Trophoblast cell (in vitro differentiated cells and primary cell): ENCODE measurements around the gene ULK3.

ENCODE experiments used
- DNase-seq, 2 donors: peaks; one replicate each; pipeline ENCODE4 v3.0.0-alpha.2; 2016
- H2AFZ ChIP-seq: 2 replicates; pipeline ENCODE4 v1.6.1; 2013; ENCODE audit warnings: low read length, moderate library complexity, mild to moderate bottlenecking; ENCODE audit not compliant: insufficient read depth, poor library complexity
- H2AK5ac ChIP-seq: 2 replicates; pipeline ENCODE4 v1.6.1; 2013; ENCODE audit warnings: mild to moderate bottlenecking, low read length
- H2BK120ac ChIP-seq: 2 replicates; pipeline ENCODE4 v1.6.1; 2013; ENCODE audit warnings: low read length, mild to moderate bottlenecking, moderate library complexity; ENCODE audit not compliant: insufficient read depth, poor library complexity
- H2BK12ac ChIP-seq: 2 replicates; pipeline ENCODE4 v1.6.1; 2013; ENCODE audit warnings: mild to moderate bottlenecking, low read length, moderate library complexity
- H2BK5ac ChIP-seq: 2 replicates; pipeline ENCODE4 v1.6.1; 2013; ENCODE audit warnings: low read length, low read depth, moderate library complexity, mild to moderate bottlenecking; ENCODE audit not compliant: poor library complexity
- H3K14ac ChIP-seq: 2 replicates; pipeline ENCODE4 v1.6.1; 2013; ENCODE audit warnings: mild to moderate bottlenecking, low read length
- H3K18ac ChIP-seq: 2 replicates; pipeline ENCODE4 v1.6.1; 2013; ENCODE audit warnings: mild to moderate bottlenecking, low read length
- H3K23ac ChIP-seq: 2 replicates; pipeline ENCODE4 v1.6.1; 2013; ENCODE audit warnings: low read length
- H3K27ac ChIP-seq: 2 replicates; pipeline ENCODE4 v1.5.1; 2013; ENCODE audit warnings: low read depth, mild to moderate bottlenecking, inconsistent platforms, low read length, moderate library complexity
- H3K27me3 ChIP-seq: 2 replicates; pipeline ENCODE4 v1.6.1; 2013; ENCODE audit warnings: inconsistent platforms, mild to moderate bottlenecking, low read length, moderate library complexity; ENCODE audit not compliant: insufficient read depth
- H3K36me3 ChIP-seq, 2 experiments: 1 replicate in 1 of 2; 2 replicates in 1 of 2; pipeline ENCODE4 v1.6.1; 2013; ENCODE audit warnings: low read length in 2 of 2, mild to moderate bottlenecking in 2 of 2, moderate library complexity in 1 of 2; ENCODE audit not compliant: insufficient read depth in 2 of 2, control insufficient read depth in 1 of 2
- H3K4ac ChIP-seq: 2 replicates; pipeline ENCODE4 v1.6.1; 2013; ENCODE audit warnings: low read depth, mild to moderate bottlenecking, low read length, moderate library complexity
- H3K4me1 ChIP-seq, 2 experiments: 1 replicate in 1 of 2; 2 replicates in 1 of 2; pipeline ENCODE4 v1.6.1; 2013; ENCODE audit warnings: low read length in 2 of 2, mild to moderate bottlenecking in 2 of 2, moderate library complexity in 1 of 2; ENCODE audit not compliant: insufficient read depth in 2 of 2, control insufficient read depth in 1 of 2
- H3K4me2 ChIP-seq: 2 replicates; pipeline ENCODE4 v1.6.1; 2013; ENCODE audit warnings: inconsistent platforms, mild to moderate bottlenecking, low read length, moderate library complexity
- H3K4me3 ChIP-seq: 2 replicates; pipeline ENCODE4 v1.5.1; 2013; ENCODE audit warnings: mild to moderate bottlenecking, low read depth, low read length, inconsistent platforms
- H3K79me1 ChIP-seq: one replicate; pipeline ENCODE4 v1.6.1; 2013; ENCODE audit warnings: low read length
- H3K79me2 ChIP-seq: 2 replicates; pipeline ENCODE4 v1.6.1; 2013; ENCODE audit warnings: low read length, mild to moderate bottlenecking; ENCODE audit not compliant: control insufficient read depth, insufficient read depth, poor library complexity
- H3K9ac ChIP-seq: 2 replicates; pipeline ENCODE4 v1.6.1; 2013; ENCODE audit warnings: mild to moderate bottlenecking, low read length
- H3K9me3 ChIP-seq: 2 replicates; pipeline ENCODE4 v1.6.1; 2013; ENCODE audit warnings: low read depth, mild to moderate bottlenecking, control low read depth, inconsistent platforms, low read length; ENCODE audit not compliant: insufficient read depth
- H4K12ac ChIP-seq: 2 replicates; pipeline ENCODE4 v1.6.1; 2013; ENCODE audit warnings: low read depth, mild to moderate bottlenecking, low read length, moderate library complexity
- H4K8ac ChIP-seq: 2 replicates; pipeline ENCODE4 v1.6.1; 2013; ENCODE audit warnings: low read depth, mild to moderate bottlenecking, low read length, moderate library complexity
- H4K91ac ChIP-seq: one replicate; pipeline ENCODE4 v1.6.1; 2013; ENCODE audit warnings: low read depth, mild to moderate bottlenecking, low read length, moderate library complexity
- WGBS: extraction: QIAGEN DNeasy Blood & Tissue Kit; methylation state at CpG from one replicate; pipeline ENCODE4 v1.1.7; 2013; ENCODE audit warnings: missing lambda C conversion rate; ENCODE audit not compliant: insufficient read length, insufficient coverage; ENCODE audit errors: extremely low coverage; 5-methylcytosine and 5-hydroxymethylcytosine counted together

The ULK3 gene

DNA sequence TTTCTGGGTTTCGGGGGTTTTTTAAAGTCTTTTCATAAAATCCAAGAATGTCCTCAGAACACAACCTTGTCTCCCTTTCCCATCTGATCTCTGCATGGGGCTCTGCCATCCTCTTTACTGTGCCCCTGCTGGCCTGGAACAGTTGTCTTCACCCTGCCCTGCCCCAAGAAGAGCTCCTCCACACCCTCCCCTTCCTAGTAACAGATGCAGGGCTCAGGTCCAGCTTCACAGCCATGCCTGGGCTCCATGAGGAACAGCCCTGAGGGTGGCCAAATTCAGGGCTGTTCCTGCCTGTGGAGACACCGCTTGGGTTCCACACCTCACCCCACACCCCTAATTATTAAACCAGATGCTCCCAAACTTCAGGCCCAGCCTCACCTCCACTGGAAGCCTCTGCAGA is 12.9 kb upstream of the ULK3 start:
- no peak overlapping the region for H4K8ac ChIP-seq

GRCh38 chr15:74854453-74855022 is 11.6 kb upstream of the ULK3 start:
- Histone ChIP-seq H2BK5ac (no peak overlapping the region), H3K4me1 (peaks cover 14 to 21% of the 10 kb centered on the region in 2 experiments), H3K4ac (no peak overlapping the region), H2AFZ (no peak overlapping the region), H2AK5ac (no peak overlapping the region), H3K4me3 (no peak overlapping the region), H3K4me2 (no peak overlapping the region), H3K27ac (no peak overlapping the region), H3K23ac (no peak overlapping the region), H4K8ac (no peak overlapping the region), H2BK12ac (no peak overlapping the region), H3K27me3 (no peaks in the 10 kb centered on the region), H3K9me3 (no peaks in the 10 kb centered on the region), H2BK120ac (no peak overlapping the region), H4K91ac (no peak overlapping the region), H3K18ac (no peak overlapping the region), H3K79me2 (peaks cover 5% of the 10 kb centered on the region), H3K14ac (no peak overlapping the region), H3K36me3 (peaks cover 41 to 47% of the 10 kb centered on the region in 2 experiments), H4K12ac (no peak overlapping the region), H3K79me1 (no peaks in the 10 kb centered on the region), H3K9ac (no peak overlapping the region)
- no CpG with 5 or more reads among the region's 13 CpGs for WGBS
- DNase-seq: no peak

More for the DNA sequence above, 12.9 kb upstream of the ULK3 start:
- Histone ChIP-seq H3K18ac (peak overlapping the region; percentile 16), H3K23ac (no peak overlapping the region), H4K91ac (no peak overlapping the region), H3K27me3 (no peaks in the 10 kb centered on the region), H3K79me2 (peaks cover 5% of the 10 kb centered on the region), H3K4me3 (no peak overlapping the region), H3K9me3 (no peaks in the 10 kb centered on the region), H3K27ac (no peak overlapping the region), H2AFZ (no peak overlapping the region), H3K4me2 (no peak overlapping the region), H3K36me3 (peaks cover 30 to 35% of the 10 kb centered on the region in 2 experiments), H3K14ac (no peak overlapping the region), H2AK5ac (no peak overlapping the region), H3K79me1 (no peaks in the 10 kb centered on the region), H3K4ac (no peak overlapping the region), H2BK12ac (no peak overlapping the region), H4K12ac (no peak overlapping the region), H2BK120ac (no peak overlapping the region), H2BK5ac (no peak overlapping the region), H3K9ac (no peak overlapping the region), H3K4me1 (peaks cover 14 to 21% of the 10 kb centered on the region in 2 experiments)
- no CpG with 5 or more reads among the region's 2 CpGs for WGBS
- no peak for DNase-seq

DNA sequence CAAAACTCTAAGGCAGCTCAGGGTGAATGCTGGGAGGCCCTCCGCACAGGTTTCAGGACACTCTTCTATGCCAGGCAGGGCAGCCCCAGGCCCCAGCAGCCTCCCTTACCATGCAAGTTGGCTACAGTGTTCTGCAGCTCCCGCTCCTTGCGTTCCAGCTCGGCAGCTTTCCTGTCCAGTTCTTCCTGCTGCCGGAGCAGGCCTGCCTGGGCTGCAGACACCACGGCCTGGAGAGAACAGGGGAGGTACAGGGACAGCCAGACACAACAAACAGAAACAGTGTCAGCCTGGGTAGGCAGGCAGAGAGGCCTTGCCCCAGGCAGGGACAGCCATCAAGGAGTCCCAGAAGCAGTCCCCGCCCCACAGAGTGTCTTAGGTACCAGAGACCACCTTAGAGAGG is 9.0 kb upstream of the ULK3 start:
- Histone ChIP-seq H2BK120ac (no peak overlapping the region), H3K4me1 (peaks cover under 1 to 7% of the 10 kb centered on the region in 2 experiments), H3K4me2 (no peak overlapping the region), H2AFZ (no peak overlapping the region), H3K79me1 (no peaks in the 10 kb centered on the region), H2AK5ac (no peak overlapping the region), H3K4me3 (no peak overlapping the region), H2BK12ac (no peak overlapping the region), H3K9me3 (no peaks in the 10 kb centered on the region), H3K79me2 (no peaks in the 10 kb centered on the region), H3K9ac (no peak overlapping the region), H3K27me3 (no peaks in the 10 kb centered on the region), H3K27ac (no peak overlapping the region), H3K18ac (no peak overlapping the region), H2BK5ac (no peak overlapping the region), H4K91ac (no peak overlapping the region), H3K36me3 (peaks cover 58 to 62% of the 10 kb centered on the region in 2 experiments), H4K8ac (no peak overlapping the region), H3K14ac (no peak overlapping the region), H4K12ac (no peak overlapping the region), H3K4ac (no peak overlapping the region), H3K23ac (no peak overlapping the region)
- DNase-seq: no peak
- no CpG with 5 or more reads among the region's 7 CpGs for WGBS

DNA sequence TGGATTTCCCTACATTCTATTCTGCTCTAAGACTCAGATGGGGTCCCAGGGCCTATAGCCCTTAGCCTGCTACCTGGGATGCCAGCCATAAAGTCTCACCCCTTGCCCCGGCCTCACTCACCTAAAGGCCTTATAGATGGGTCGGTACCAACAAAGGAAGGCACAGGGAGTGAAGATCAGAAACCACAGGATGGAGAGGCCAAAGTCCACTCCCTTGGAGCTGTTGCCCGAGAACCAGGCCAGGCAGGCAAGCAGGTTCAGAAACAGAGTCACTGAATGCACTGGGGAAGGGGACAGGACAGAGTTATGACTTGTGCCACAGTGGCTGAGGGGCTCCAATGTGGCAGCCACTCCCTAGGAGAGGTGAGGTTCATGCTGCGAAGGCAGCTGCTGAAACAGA is 7.4 kb upstream of the ULK3 start:
- no peak for DNase-seq
- Histone ChIP-seq H3K4ac (no peak overlapping the region), H2BK120ac (no peak overlapping the region), H3K14ac (no peak overlapping the region), H3K79me2 (no peaks in the 10 kb centered on the region), H4K12ac (no peak overlapping the region), H3K18ac (no peak overlapping the region), H4K8ac (no peak overlapping the region), H2AFZ (no peak overlapping the region), H2AK5ac (no peak overlapping the region), H3K9me3 (no peaks in the 10 kb centered on the region), H3K79me1 (no peaks in the 10 kb centered on the region), H3K9ac (no peak overlapping the region), H4K91ac (no peak overlapping the region), H3K36me3 (peaks cover 66 to 67% of the 10 kb centered on the region in 2 experiments), H3K4me3 (no peak overlapping the region), H3K27ac (no peak overlapping the region), H2BK12ac (no peak overlapping the region), H2BK5ac (no peak overlapping the region), H3K4me1 (peaks cover 0 to 7% of the 10 kb centered on the region in 2 experiments), H3K23ac (no peak overlapping the region), H3K27me3 (no peaks in the 10 kb centered on the region), H3K4me2 (no peak overlapping the region)
- no CpG with 5 or more reads among the region's 4 CpGs for WGBS
